Measurements from ENCODE around the gene EPPIN.
A peak's percentile ranks its signal among the peaks of the same experiment; 100 is the strongest.

EPPIN gene

GRCh38 chr20:45545754-45546453, 1.3 kb downstream of the EPPIN start:
- no peak overlapping the region for H4K91ac ChIP-seq (ENCODE audit: low read length)
- 17% methylated on average over 3 of the region's 5 CpGs for WGBS

GRCh38 chr20:45545351-45545750, 1.9 kb downstream of the EPPIN start:
- no peak overlapping the region for H4K8ac ChIP-seq (ENCODE audit: low read length)
- DNase-seq, result no peak

More at GRCh38 chr20:45545754-45546453, 1.3 kb downstream of the EPPIN start:
- DNase-seq, result peak; percentile 23
- Histone ChIP-seq H3K4me3 (ENCODE audit: insufficient read depth in 1 of 2, low read depth in 1 of 2, low read length in 2 of 2) (no peak overlapping the region), H2BK120ac (ENCODE audit: low read depth, low read length) (no peak overlapping the region), H3K14ac (ENCODE audit: low read length in 2 of 2) (no peak overlapping the region), H3K4ac (ENCODE audit: low read depth in 1 of 2, low read length in 2 of 2) (no peak overlapping the region), H3K27me3 (ENCODE audit: control insufficient read depth in 1 of 2, insufficient read depth in 1 of 2, low read length in 2 of 2) (peaks cover 19 to 41% of the 10 kb centered on the region in 2 experiments), H3K36me3 (ENCODE audit: control insufficient read depth in 1 of 2, insufficient read depth in 2 of 2, low read depth in 1 of 2, low read length in 2 of 2) (no peaks in the 10 kb centered on the region), H2AK5ac (ENCODE audit: low read length, severe bottlenecking) (no peak overlapping the region), H2AFZ (ENCODE audit: low read depth, low read length) (no peak overlapping the region), H3K18ac (ENCODE audit: low read depth in 1 of 2, low read length in 2 of 2) (no peak overlapping the region), H3K23ac (ENCODE audit: low read length in 2 of 2) (no peak overlapping the region), H3K27ac (ENCODE audit: low read length, poor library complexity, severe bottlenecking) (no peak overlapping the region), H2BK15ac (ENCODE audit: low read depth, poor library complexity, severe bottlenecking) (no peak overlapping the region), H4K8ac (ENCODE audit: low read length) (no peak overlapping the region), H3K79me1 (replicated peaks; ENCODE audit: low read length, poor library complexity, severe bottlenecking) (no peaks in the 10 kb centered on the region), H2BK5ac (ENCODE audit: low read depth, low read length, poor library complexity, severe bottlenecking) (no peak overlapping the region), H3K9me3 (ENCODE audit: control insufficient read depth, low read length) (no peaks in the 10 kb centered on the region), H3K4me1 (ENCODE audit: control insufficient read depth, insufficient read depth, low read depth, low read length) (no peaks in the 10 kb centered on the region), H3K9ac (ENCODE audit: low read length) (peak overlapping the region; percentile 16), H3K4me2 (ENCODE audit: low read length, poor library complexity, severe bottlenecking) (no peak overlapping the region), H2BK12ac (ENCODE audit: low read length in 2 of 2) (no peak overlapping the region)

GRCh38 chr20:45539382-45539781, 7.8 kb downstream of the EPPIN start, which contains the start of gene WFDC6:
Gene WFDC6 (minus strand): TSS chr20:45539482. CDS start chr20:45539407, 75 bp downstream.
- Histone ChIP-seq H4K91ac (ENCODE audit: low read length) (no peak within 1 kb of the TSS), H3K4ac (ENCODE audit: low read depth in 1 of 2, low read length in 2 of 2) (no peak within 1 kb of the TSS), H4K8ac (ENCODE audit: low read length) (no peak within 1 kb of the TSS), H2BK12ac (ENCODE audit: low read length in 2 of 2) (no peak within 1 kb of the TSS), H3K4me1 (ENCODE audit: control insufficient read depth, insufficient read depth, low read depth, low read length) (no peaks in the 10 kb centered on the region), H2BK5ac (ENCODE audit: low read depth, low read length, poor library complexity, severe bottlenecking) (no peak within 1 kb of the TSS), H3K27me3 (ENCODE audit: control insufficient read depth in 1 of 2, insufficient read depth in 1 of 2, low read length in 2 of 2) (peaks cover 4 to 96% of the 10 kb centered on the region in 2 experiments), H3K4me3 (ENCODE audit: insufficient read depth in 1 of 2, low read depth in 1 of 2, low read length in 2 of 2) (no peak within 1 kb of the TSS), H3K4me2 (ENCODE audit: low read length, poor library complexity, severe bottlenecking) (no peak within 1 kb of the TSS), H3K9ac (ENCODE audit: low read length) (no peak within 1 kb of the TSS), H3K79me1 (replicated peaks; ENCODE audit: low read length, poor library complexity, severe bottlenecking) (no peaks in the 10 kb centered on the region), H3K23ac (ENCODE audit: low read length in 2 of 2) (no peak within 1 kb of the TSS), H2BK15ac (ENCODE audit: low read depth, poor library complexity, severe bottlenecking) (no peak within 1 kb of the TSS), H3K27ac (ENCODE audit: low read length, poor library complexity, severe bottlenecking) (no peak within 1 kb of the TSS), H2AFZ (ENCODE audit: low read depth, low read length) (no peak within 1 kb of the TSS), H3K36me3 (ENCODE audit: control insufficient read depth in 1 of 2, insufficient read depth in 2 of 2, low read depth in 1 of 2, low read length in 2 of 2) (no peaks in the 10 kb centered on the region), H2AK5ac (ENCODE audit: low read length, severe bottlenecking) (no peak within 1 kb of the TSS), H3K14ac (ENCODE audit: low read length in 2 of 2) (peak within 1 kb of the TSS in 1 of 2 experiments; percentile 65), H3K9me3 (ENCODE audit: control insufficient read depth, low read length) (no peaks in the 10 kb centered on the region), H3K18ac (ENCODE audit: low read depth in 1 of 2, low read length in 2 of 2) (no peak within 1 kb of the TSS), H2BK120ac (ENCODE audit: low read depth, low read length) (no peak within 1 kb of the TSS)
- DNase-seq, result no peak
- 81% methylated on average over 2 of the region's 2 CpGs for WGBS

More at GRCh38 chr20:45545351-45545750, 1.9 kb downstream of the EPPIN start:
- WGBS, result 85% methylated on average over 3 of the region's 3 CpGs
- H3K27me3 ChIP-seq (ENCODE audit: control insufficient read depth in 1 of 2, insufficient read depth in 1 of 2, low read length in 2 of 2), result peaks cover 19 to 46% of the 10 kb centered on the region in 2 experiments
- H3K4me1 ChIP-seq (ENCODE audit: control insufficient read depth, insufficient read depth, low read depth, low read length), result no peaks in the 10 kb centered on the region
- no peak overlapping the region for H3K4me3 ChIP-seq (ENCODE audit: insufficient read depth in 1 of 2, low read depth in 1 of 2, low read length in 2 of 2)
- no peak overlapping the region for H3K18ac ChIP-seq (ENCODE audit: low read depth in 1 of 2, low read length in 2 of 2)
- H2BK5ac ChIP-seq (ENCODE audit: low read depth, low read length, poor library complexity, severe bottlenecking), result no peak overlapping the region
- no peak overlapping the region for H2BK120ac ChIP-seq (ENCODE audit: low read depth, low read length)
- no peak overlapping the region for H4K91ac ChIP-seq (ENCODE audit: low read length)
- H3K79me1 ChIP-seq (replicated peaks; ENCODE audit: low read length, poor library complexity, severe bottlenecking), result no peaks in the 10 kb centered on the region
- no peak overlapping the region for H2AK5ac ChIP-seq (ENCODE audit: low read length, severe bottlenecking)
- no peak overlapping the region for H3K9ac ChIP-seq (ENCODE audit: low read length)
- no peak overlapping the region for H2BK15ac ChIP-seq (ENCODE audit: low read depth, poor library complexity, severe bottlenecking)
- H3K4ac ChIP-seq (ENCODE audit: low read depth in 1 of 2, low read length in 2 of 2), result no peak overlapping the region
- H3K23ac ChIP-seq (ENCODE audit: low read length in 2 of 2), result no peak overlapping the region
- H3K14ac ChIP-seq (ENCODE audit: low read length in 2 of 2), result no peak overlapping the region
- H3K36me3 ChIP-seq (ENCODE audit: control insufficient read depth in 1 of 2, insufficient read depth in 2 of 2, low read depth in 1 of 2, low read length in 2 of 2), result no peaks in the 10 kb centered on the region
- no peak overlapping the region for H3K27ac ChIP-seq (ENCODE audit: low read length, poor library complexity, severe bottlenecking)
- H2AFZ ChIP-seq (ENCODE audit: low read depth, low read length), result no peak overlapping the region
- H3K9me3 ChIP-seq (ENCODE audit: control insufficient read depth, low read length), result no peaks in the 10 kb centered on the region
- H2BK12ac ChIP-seq (ENCODE audit: low read length in 2 of 2), result no peak overlapping the region
- no peak overlapping the region for H3K4me2 ChIP-seq (ENCODE audit: low read length, poor library complexity, severe bottlenecking)

- H3K4ac ChIP-seq (ENCODE audit: low read depth in 1 of 2, low read length in 2 of 2), result no peak overlapping the region
- no peaks in the 10 kb centered on the region for H3K4me1 ChIP-seq (ENCODE audit: control insufficient read depth, insufficient read depth, low read depth, low read length)
- no peak overlapping the region for H3K4me2 ChIP-seq (ENCODE audit: low read length, poor library complexity, severe bottlenecking)
- H2BK120ac ChIP-seq (ENCODE audit: low read depth, low read length), result no peak overlapping the region
- H3K27ac ChIP-seq (ENCODE audit: low read length, poor library complexity, severe bottlenecking), result no peak overlapping the region
- no peak overlapping the region for H3K23ac ChIP-seq (ENCODE audit: low read length in 2 of 2)
- H3K4me3 ChIP-seq (ENCODE audit: insufficient read depth in 1 of 2, low read depth in 1 of 2, low read length in 2 of 2), result no peak overlapping the region
- no peak overlapping the region for H3K14ac ChIP-seq (ENCODE audit: low read length in 2 of 2)
- no peak overlapping the region for H3K18ac ChIP-seq (ENCODE audit: low read depth in 1 of 2, low read length in 2 of 2)
- H2BK15ac ChIP-seq (ENCODE audit: low read depth, poor library complexity, severe bottlenecking), result no peak overlapping the region
- H3K79me1 ChIP-seq (replicated peaks; ENCODE audit: low read length, poor library complexity, severe bottlenecking), result no peaks in the 10 kb centered on the region
- no peak overlapping the region for H2AK5ac ChIP-seq (ENCODE audit: low read length, severe bottlenecking)
- peaks cover 0 to 89% of the 10 kb centered on the region in 2 experiments for H3K27me3 ChIP-seq (ENCODE audit: control insufficient read depth in 1 of 2, insufficient read depth in 1 of 2, low read length in 2 of 2)
- 82% methylated on average over 7 of the region's 7 CpGs for WGBS
- H3K9me3 ChIP-seq (ENCODE audit: control insufficient read depth, low read length), result no peaks in the 10 kb centered on the region
- no peak overlapping the region for H3K9ac ChIP-seq (ENCODE audit: low read length)
- no peak overlapping the region for H4K91ac ChIP-seq (ENCODE audit: low read length)
- no peak overlapping the region for H2BK12ac ChIP-seq (ENCODE audit: low read length in 2 of 2)
- no peak overlapping the region for H2BK5ac ChIP-seq (ENCODE audit: low read depth, low read length, poor library complexity, severe bottlenecking)
- no peaks in the 10 kb centered on the region for H3K36me3 ChIP-seq (ENCODE audit: control insufficient read depth in 1 of 2, insufficient read depth in 2 of 2, low read depth in 1 of 2, low read length in 2 of 2)
- H4K8ac ChIP-seq (ENCODE audit: low read length), result no peak overlapping the region
- no peak overlapping the region for H2AFZ ChIP-seq (ENCODE audit: low read depth, low read length)
- DNase-seq, result no peak
Observed at GRCh38 chr20:45538209-45538799, 8.9 kb downstream of the EPPIN start.
